ENCODE results near the gene CFP.

Gene CFP

GRCh38 chrX:47650164-47651042 is 20.7 kb upstream of the CFP start, which contains the start of gene ELK1:
Gene ELK1, minus strand, starts transcription at chrX:47650563. Its CDS starts 9,122 bp downstream, at chrX:47641441.
- Histone ChIP-seq H3K27ac (peak within 1 kb of the TSS; percentile 75), H3K4me3 (ENCODE audit: low read depth in 1 of 2, low read length in 1 of 2) (peak within 1 kb of the TSS; percentile 70), H3K4me1 (ENCODE audit: control insufficient read depth in 1 of 2, insufficient read depth in 1 of 2, low read depth in 1 of 2, low read length in 1 of 2) (peaks cover 15 to 17% of the 10 kb centered on the region in 2 experiments), H3K9me3 (no peaks in the 10 kb centered on the region), H3K27me3 (no peaks in the 10 kb centered on the region), H3K36me3 (peaks cover 5% of the 10 kb centered on the region)
- peak; percentile 30 for TF ChIP-seq CTCF (IDR thresholded peaks at IDR 0.05)

GRCh38 chrX:47649781-47650163 is 20.0 kb upstream of the CFP start:
- TF ChIP-seq CTCF (IDR thresholded peaks at IDR 0.05), result no peak
- Histone ChIP-seq H3K4me1 (ENCODE audit: control insufficient read depth in 1 of 2, insufficient read depth in 1 of 2, low read depth in 1 of 2, low read length in 1 of 2) (peaks cover 15 to 17% of the 10 kb centered on the region in 2 experiments), H3K36me3 (peaks cover under 1% of the 10 kb centered on the region), H3K4me3 (ENCODE audit: low read depth in 1 of 2, low read length in 1 of 2) (peak overlapping the region; percentile 70), H3K27ac (peak overlapping the region; percentile 75), H3K27me3 (no peaks in the 10 kb centered on the region), H3K9me3 (no peaks in the 10 kb centered on the region)

GRCh38 chrX:47649271-47649670 is 19.5 kb upstream of the CFP start:
- no peaks in the 10 kb centered on the region for H3K36me3 ChIP-seq

GRCh38 chrX:47648376-47648775 is 18.6 kb upstream of the CFP start:
- H3K36me3 ChIP-seq, result no peaks in the 10 kb centered on the region
- no peak for TF ChIP-seq CTCF (IDR thresholded peaks at IDR 0.05)
- no peak overlapping the region for H3K4me3 ChIP-seq (ENCODE audit: low read depth in 1 of 2, low read length in 1 of 2)
- no peak overlapping the region for H3K27ac ChIP-seq
- peaks cover 18 to 20% of the 10 kb centered on the region in 2 experiments for H3K4me1 ChIP-seq (ENCODE audit: control insufficient read depth in 1 of 2, insufficient read depth in 1 of 2, low read depth in 1 of 2, low read length in 1 of 2)
- H3K9me3 ChIP-seq, result no peaks in the 10 kb centered on the region
- no peaks in the 10 kb centered on the region for H3K27me3 ChIP-seq

More at GRCh38 chrX:47649271-47649670, 19.5 kb upstream of the CFP start:
- peak overlapping the region; percentile 20 for H3K27ac ChIP-seq
- H3K4me1 ChIP-seq (ENCODE audit: control insufficient read depth in 1 of 2, insufficient read depth in 1 of 2, low read depth in 1 of 2, low read length in 1 of 2), result peaks cover 15 to 17% of the 10 kb centered on the region in 2 experiments
- TF ChIP-seq CTCF (IDR thresholded peaks at IDR 0.05), result no peak
- H3K27me3 ChIP-seq, result no peaks in the 10 kb centered on the region
- no peak overlapping the region for H3K4me3 ChIP-seq (ENCODE audit: low read depth in 1 of 2, low read length in 1 of 2)
- H3K9me3 ChIP-seq, result no peaks in the 10 kb centered on the region

- H3K4me1 ChIP-seq (ENCODE audit: control insufficient read depth in 1 of 2, insufficient read depth in 1 of 2, low read depth in 1 of 2, low read length in 1 of 2), result peaks cover 18 to 20% of the 10 kb centered on the region in 2 experiments
- no peak for TF ChIP-seq CTCF (IDR thresholded peaks at IDR 0.05)
- H3K27me3 ChIP-seq, result no peaks in the 10 kb centered on the region
- H3K36me3 ChIP-seq, result no peaks in the 10 kb centered on the region
- H3K27ac ChIP-seq, result no peak overlapping the region
- H3K4me3 ChIP-seq (ENCODE audit: low read depth in 1 of 2, low read length in 1 of 2), result no peak overlapping the region
- H3K9me3 ChIP-seq, result no peaks in the 10 kb centered on the region
Measured at GRCh38 chrX:47646636-47647035, 16.9 kb upstream of the CFP start.

Data from neutrophil (primary cell).